HepG2 (cell line): ENCODE data around the gene AADAT. TPM values are rescaled to one million over a fixed set of nuclear protein-coding genes. Genes with fewer than 3 reads are reported as not detected.

ENCODE experiments used
- HIVEP1 ChIP-seq: sonication (generic); formaldehyde crosslinking; IDR thresholded peaks from 2 replicates; pipeline ENCODE4 v1.4.0; 2020; ENCODE audit warnings: mild to moderate bottlenecking, missing genetic modification reagents
- KDM6A ChIP-seq: IDR thresholded peaks from 2 replicates; pipeline ENCODE4 v1.6.1; 2016; ENCODE audit warnings: low read depth
- MAFG ChIP-seq: sonication (generic); formaldehyde crosslinking; IDR thresholded peaks from 2 replicates; pipeline ENCODE4 v1.5.1; 2020; ENCODE audit warnings: mild to moderate bottlenecking, missing genetic modification reagents
- NFIC ChIP-seq: IDR thresholded peaks from 2 replicates; pipeline ENCODE4 v1.6.1; 2012; ENCODE audit warnings: mild to moderate bottlenecking, low read length, inconsistent platforms
- NFKBIZ ChIP-seq: IDR thresholded peaks from 2 replicates; pipeline ENCODE4 v1.6.1; 2018; ENCODE audit warnings: missing genetic modification reagents, missing compliant biosample characterization
- NR2F1 ChIP-seq, 2 experiments: fragments of 450-650 bp in 1 of 2; formaldehyde crosslinking in 1 of 2; IDR thresholded peaks; 2 replicates each; pipeline versions ENCODE4 v1.5.0 to v1.6.1; 2016 to 2020; ENCODE audit warnings: mild to moderate bottlenecking in 1 of 2, missing compliant biosample characterization in 1 of 2, missing genetic modification reagents in 1 of 2, moderate library complexity in 1 of 2
- PPARG ChIP-seq: conservative IDR thresholded peaks from 2 replicates; pipeline ENCODE4 v1.6.1; 2016; ENCODE audit warnings: missing biosample characterization, missing genetic modification reagents
- PRPF4 ChIP-seq: fragments of 200-400 bp; formaldehyde crosslinking; IDR thresholded peaks from 2 replicates; pipeline ENCODE4 v1.6.1; 2016; ENCODE audit warnings: low read length, low read depth; ENCODE audit not compliant: poor library complexity, severe bottlenecking
- RBAK ChIP-seq: sonication (generic); formaldehyde crosslinking; IDR thresholded peaks from 2 replicates; pipeline ENCODE4 v1.5.1; 2020; ENCODE audit warnings: mild to moderate bottlenecking, missing genetic modification reagents
- TCF7L2 ChIP-seq: IDR thresholded peaks from 2 replicates; pipeline ENCODE4 v1.6.1; 2011; ENCODE audit warnings: mild to moderate bottlenecking, low read depth, low read length, moderate library complexity
- U2AF1 ChIP-seq: fragments of 200-400 bp; formaldehyde crosslinking; optimal IDR thresholded peaks from 2 replicates; pipeline ENCODE3; 2017; ENCODE audit warnings: mild to moderate bottlenecking, low read depth, low read length
- ZBTB42 ChIP-seq: sonication (generic); formaldehyde crosslinking; IDR thresholded peaks from 2 replicates; pipeline ENCODE4 v1.5.0; 2020; ENCODE audit warnings: mild to moderate bottlenecking, missing genetic modification reagents
- ZNF260 ChIP-seq: sonication (generic); formaldehyde crosslinking; IDR thresholded peaks from 2 replicates; pipeline ENCODE4 v1.4.0; 2020; ENCODE audit warnings: missing genetic modification reagents, low read depth, mild to moderate bottlenecking, borderline replicate concordance
- ZNF33A ChIP-seq: sonication (generic); formaldehyde crosslinking; IDR thresholded peaks from 2 replicates; pipeline ENCODE4 v1.5.1; 2020; ENCODE audit warnings: missing genetic modification reagents, mild to moderate bottlenecking, moderate library complexity, borderline replicate concordance
- ZNF558 ChIP-seq: sonication (generic); formaldehyde crosslinking; IDR thresholded peaks from 2 replicates; pipeline ENCODE4 v1.9.0; 2022; ENCODE audit warnings: mild to moderate bottlenecking, missing genetic modification reagents, borderline replicate concordance
- ZNF589 ChIP-seq: sonication (generic); formaldehyde crosslinking; conservative IDR thresholded peaks from 2 replicates; pipeline ENCODE4 v1.8.0; 2022; ENCODE audit warnings: mild to moderate bottlenecking, moderate library complexity, missing genetic modification reagents
- ZNF619 ChIP-seq: sonication (generic); formaldehyde crosslinking; IDR thresholded peaks from 2 replicates; pipeline ENCODE4 v1.4.0; 2020; ENCODE audit warnings: mild to moderate bottlenecking, missing genetic modification reagents
- ZNF652 ChIP-seq: IDR thresholded peaks from 2 replicates; pipeline ENCODE4 v1.6.1; 2016; ENCODE audit warnings: low read depth, borderline replicate concordance
- ZNF841 ChIP-seq: sonication (generic); formaldehyde crosslinking; IDR thresholded peaks from 2 replicates; pipeline ENCODE4 v1.8.1; 2023; ENCODE audit warnings: missing genetic modification reagents, borderline replicate concordance
- polyA plus RNA-seq, 8 experiments: library from polyadenylated mRNA; depleted of rRNA in 3 of 8; stranded (reverse) in 7 of 8; unstranded in 1 of 8; fragments of >200 nt; fragmentation: Illumina TruSeq in 4 of 8; extraction: Trizol in 4 of 8; gene quantifications; 2 replicates each; pipeline versions ENCODE4 v1.2.1 to v1.2.3, GENCODE V29; 2011 to 2016; ENCODE audit warnings: low read depth in 4 of 8, missing spikeins in 1 of 8, mixed read lengths in 1 of 8; ENCODE audit not compliant: insufficient read depth in 1 of 8
- total RNA-seq, 5 experiments: library from RNA; depleted of rRNA; stranded (reverse); fragments of >200 nt; fragmentation: Illumina TruSeq; extraction: Trizol; gene quantifications; 2 replicates each; pipeline ENCODE4 v1.2.3, GENCODE V29; 2016; ENCODE audit warnings: low read depth in 1 of 5
- TF ChIP-seq, protein P1 (sequence below): sonication (generic); formaldehyde crosslinking; IDR thresholded peaks from 2 replicates; pipeline ENCODE4 v1.5.1; 2020; ENCODE audit warnings: missing genetic modification reagents, mild to moderate bottlenecking, borderline replicate concordance
- TF ChIP-seq, protein P2 (sequence below): sonication (generic); formaldehyde crosslinking; IDR thresholded peaks from 2 replicates; pipeline ENCODE4 v1.4.0; 2020; ENCODE audit warnings: missing genetic modification reagents, mild to moderate bottlenecking, borderline replicate concordance
- TF ChIP-seq, protein P3 (sequence below): sonication (generic); formaldehyde crosslinking; IDR thresholded peaks from 2 replicates; pipeline ENCODE4 v1.4.0; 2020; ENCODE audit warnings: missing genetic modification reagents, borderline replicate concordance
- TF ChIP-seq, protein P4 (sequence below): sonication (generic); formaldehyde crosslinking; IDR thresholded peaks from 2 replicates; pipeline ENCODE4; 2020; ENCODE audit warnings: missing genetic modification reagents, mild to moderate bottlenecking, borderline replicate concordance

The AADAT gene
- total and polyA plus RNA-seq, 2 of the 13 experiments (the other 11 are each of a cell fraction or from before 2014, with no cell fraction given), result 6.1 to 9.1 TPM

DNA sequence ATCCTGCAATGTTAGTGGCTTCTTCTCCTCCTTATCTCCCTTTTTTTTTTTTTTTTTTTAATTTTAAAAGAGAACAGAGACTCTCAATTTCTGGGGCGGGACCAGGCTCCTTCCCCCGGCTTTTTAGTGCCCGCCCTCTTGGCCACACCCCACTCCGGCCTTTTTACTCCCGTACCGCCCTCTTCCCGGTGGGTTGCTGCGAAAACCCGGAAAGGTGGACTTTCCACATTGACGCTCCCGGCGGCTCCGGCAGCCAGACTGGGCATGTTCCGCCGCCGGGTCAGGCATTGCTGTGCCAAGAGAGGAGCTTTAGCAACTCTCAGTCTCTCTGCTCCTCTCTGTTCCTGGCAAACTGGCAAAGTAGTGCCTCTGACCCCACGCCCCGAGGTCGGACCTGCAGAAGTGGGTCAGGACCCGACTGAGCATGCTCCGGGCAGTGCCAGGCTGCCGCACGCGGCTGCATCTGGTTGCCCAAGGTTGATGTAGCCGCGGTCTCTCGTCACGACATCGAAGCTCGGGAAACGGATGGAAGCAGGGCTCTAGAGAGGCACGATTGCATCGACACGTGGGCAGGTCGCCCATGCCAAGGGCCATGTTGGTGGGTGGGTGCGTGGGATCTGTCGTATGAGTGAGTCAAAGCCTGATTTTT is 62.5 kb downstream of the AADAT start (continued):
- TF ChIP-seq ZNF260 (CRISPR knock-in tag) (no peak), PPARG (CRISPR knock-in tag) (peak; percentile 39), NFIC (no peak), MAFG (CRISPR knock-in tag) (no peak), NR2F1 (CRISPR knock-in tag; IDR thresholded peaks at IDR 0.05) (peak; percentile 40 to 82; a peak in 3 of 4 replicates), ZNF558 (no peak; the same call in 1 of the 2 replicates), ZNF33A (CRISPR knock-in tag) (no peak), ZBTB42 (CRISPR knock-in tag) (0 out of 2 replicates have a peak, but pooled peaks have one; percentile 62), PRPF4 (no peak), TCF7L2 (no peak), U2AF1 (no peak), KDM6A (CRISPR knock-in tag) (no peak), RBAK (CRISPR knock-in tag) (no peak), ZNF589 (CRISPR knock-in tag) (peak; percentile 73; the same call in 1 of the 2 replicates), HIVEP1 (CRISPR knock-in tag) (peak; percentile 93), ZNF652 (CRISPR knock-in tag) (no peak), ZNF619 (CRISPR knock-in tag) (no peak), ZNF841 (CRISPR knock-in tag) (no peak), NFKBIZ (0 out of 2 replicates have a peak, but pooled peaks have one; percentile 29)
- TF ChIP-seq, protein P1, sequence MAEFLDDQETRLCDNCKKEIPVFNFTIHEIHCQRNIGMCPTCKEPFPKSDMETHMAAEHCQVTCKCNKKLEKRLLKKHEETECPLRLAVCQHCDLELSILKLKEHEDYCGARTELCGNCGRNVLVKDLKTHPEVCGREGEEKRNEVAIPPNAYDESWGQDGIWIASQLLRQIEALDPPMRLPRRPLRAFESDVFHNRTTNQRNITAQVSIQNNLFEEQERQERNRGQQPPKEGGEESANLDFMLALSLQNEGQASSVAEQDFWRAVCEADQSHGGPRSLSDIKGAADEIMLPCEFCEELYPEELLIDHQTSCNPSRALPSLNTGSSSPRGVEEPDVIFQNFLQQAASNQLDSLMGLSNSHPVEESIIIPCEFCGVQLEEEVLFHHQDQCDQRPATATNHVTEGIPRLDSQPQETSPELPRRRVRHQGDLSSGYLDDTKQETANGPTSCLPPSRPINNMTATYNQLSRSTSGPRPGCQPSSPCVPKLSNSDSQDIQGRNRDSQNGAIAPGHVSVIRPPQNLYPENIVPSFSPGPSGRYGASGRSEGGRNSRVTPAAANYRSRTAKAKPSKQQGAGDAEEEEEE (CRISPR knock-in tag), result no peak
- TF ChIP-seq, protein P2, sequence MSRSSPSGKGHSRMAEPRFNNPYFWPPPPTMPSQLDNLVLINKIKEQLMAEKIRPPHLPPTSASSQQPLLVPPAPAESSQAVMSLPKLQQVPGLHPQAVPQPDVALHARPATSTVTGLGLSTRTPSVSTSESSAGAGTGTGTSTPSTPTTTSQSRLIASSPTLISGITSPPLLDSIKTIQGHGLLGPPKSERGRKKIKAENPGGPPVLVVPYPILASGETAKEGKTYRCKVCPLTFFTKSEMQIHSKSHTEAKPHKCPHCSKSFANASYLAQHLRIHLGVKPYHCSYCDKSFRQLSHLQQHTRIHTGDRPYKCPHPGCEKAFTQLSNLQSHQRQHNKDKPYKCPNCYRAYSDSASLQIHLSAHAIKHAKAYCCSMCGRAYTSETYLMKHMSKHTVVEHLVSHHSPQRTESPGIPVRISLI, result no peak
- TF ChIP-seq, protein P3, sequence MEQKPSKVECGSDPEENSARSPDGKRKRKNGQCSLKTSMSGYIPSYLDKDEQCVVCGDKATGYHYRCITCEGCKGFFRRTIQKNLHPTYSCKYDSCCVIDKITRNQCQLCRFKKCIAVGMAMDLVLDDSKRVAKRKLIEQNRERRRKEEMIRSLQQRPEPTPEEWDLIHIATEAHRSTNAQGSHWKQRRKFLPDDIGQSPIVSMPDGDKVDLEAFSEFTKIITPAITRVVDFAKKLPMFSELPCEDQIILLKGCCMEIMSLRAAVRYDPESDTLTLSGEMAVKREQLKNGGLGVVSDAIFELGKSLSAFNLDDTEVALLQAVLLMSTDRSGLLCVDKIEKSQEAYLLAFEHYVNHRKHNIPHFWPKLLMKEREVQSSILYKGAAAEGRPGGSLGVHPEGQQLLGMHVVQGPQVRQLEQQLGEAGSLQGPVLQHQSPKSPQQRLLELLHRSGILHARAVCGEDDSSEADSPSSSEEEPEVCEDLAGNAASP (CRISPR knock-in tag), result no peak; the same call in 1 of the 2 replicates
- TF ChIP-seq, protein P4, sequence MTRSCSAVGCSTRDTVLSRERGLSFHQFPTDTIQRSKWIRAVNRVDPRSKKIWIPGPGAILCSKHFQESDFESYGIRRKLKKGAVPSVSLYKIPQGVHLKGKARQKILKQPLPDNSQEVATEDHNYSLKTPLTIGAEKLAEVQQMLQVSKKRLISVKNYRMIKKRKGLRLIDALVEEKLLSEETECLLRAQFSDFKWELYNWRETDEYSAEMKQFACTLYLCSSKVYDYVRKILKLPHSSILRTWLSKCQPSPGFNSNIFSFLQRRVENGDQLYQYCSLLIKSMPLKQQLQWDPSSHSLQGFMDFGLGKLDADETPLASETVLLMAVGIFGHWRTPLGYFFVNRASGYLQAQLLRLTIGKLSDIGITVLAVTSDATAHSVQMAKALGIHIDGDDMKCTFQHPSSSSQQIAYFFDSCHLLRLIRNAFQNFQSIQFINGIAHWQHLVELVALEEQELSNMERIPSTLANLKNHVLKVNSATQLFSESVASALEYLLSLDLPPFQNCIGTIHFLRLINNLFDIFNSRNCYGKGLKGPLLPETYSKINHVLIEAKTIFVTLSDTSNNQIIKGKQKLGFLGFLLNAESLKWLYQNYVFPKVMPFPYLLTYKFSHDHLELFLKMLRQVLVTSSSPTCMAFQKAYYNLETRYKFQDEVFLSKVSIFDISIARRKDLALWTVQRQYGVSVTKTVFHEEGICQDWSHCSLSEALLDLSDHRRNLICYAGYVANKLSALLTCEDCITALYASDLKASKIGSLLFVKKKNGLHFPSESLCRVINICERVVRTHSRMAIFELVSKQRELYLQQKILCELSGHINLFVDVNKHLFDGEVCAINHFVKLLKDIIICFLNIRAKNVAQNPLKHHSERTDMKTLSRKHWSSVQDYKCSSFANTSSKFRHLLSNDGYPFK, result peak; percentile 39; the same call in 1 of the 2 replicates
